ENCODE results near the gene IER3. TPM values are rescaled to one million over a fixed set of nuclear protein-coding genes. Genes with fewer than 3 reads are reported as not detected.

IER3 gene
- total and polyA plus RNA-seq, 2 of the 13 experiments (the other 11 are each of a cell fraction or from before 2014, with no cell fraction given), result 51.1 to 131 TPM

DNA sequence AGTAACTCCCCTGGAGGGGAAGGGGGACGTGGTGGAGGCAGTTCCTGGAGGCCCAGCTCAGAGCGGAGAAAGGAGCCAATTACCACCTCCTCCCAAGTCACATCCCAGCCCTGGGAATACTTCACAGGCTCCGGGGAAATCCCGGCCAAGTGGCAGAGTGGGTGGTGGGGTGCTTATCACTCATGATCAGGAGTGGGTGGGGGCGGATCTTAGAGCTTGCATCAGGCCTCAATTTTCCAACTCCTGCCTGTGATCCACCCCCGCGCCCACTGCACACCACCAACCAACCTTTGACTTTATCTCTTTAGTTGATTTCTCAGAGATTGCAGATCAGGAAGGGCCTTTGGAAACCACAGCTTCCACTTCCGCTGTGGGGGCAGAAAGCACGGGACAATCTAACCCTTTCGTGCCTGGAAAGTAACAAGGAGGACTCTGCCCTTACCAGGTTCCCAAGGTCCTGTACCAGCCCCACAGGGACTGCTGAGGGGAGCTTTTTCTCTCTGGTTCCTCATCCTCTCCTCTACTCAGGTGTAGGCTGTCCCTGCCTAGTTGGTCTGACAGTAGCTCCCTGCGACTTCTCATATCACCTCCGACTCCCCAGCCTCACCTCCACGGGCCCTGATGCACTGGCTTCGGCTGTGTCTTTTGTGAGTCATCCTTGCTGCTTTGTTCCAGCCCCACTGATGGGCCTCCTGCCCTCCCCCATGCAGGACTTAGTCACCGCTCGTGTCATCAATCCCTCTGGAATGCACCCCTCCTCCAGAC is 24.9 kb upstream of the IER3 start (continued):
- TF ChIP-seq, protein P1, sequence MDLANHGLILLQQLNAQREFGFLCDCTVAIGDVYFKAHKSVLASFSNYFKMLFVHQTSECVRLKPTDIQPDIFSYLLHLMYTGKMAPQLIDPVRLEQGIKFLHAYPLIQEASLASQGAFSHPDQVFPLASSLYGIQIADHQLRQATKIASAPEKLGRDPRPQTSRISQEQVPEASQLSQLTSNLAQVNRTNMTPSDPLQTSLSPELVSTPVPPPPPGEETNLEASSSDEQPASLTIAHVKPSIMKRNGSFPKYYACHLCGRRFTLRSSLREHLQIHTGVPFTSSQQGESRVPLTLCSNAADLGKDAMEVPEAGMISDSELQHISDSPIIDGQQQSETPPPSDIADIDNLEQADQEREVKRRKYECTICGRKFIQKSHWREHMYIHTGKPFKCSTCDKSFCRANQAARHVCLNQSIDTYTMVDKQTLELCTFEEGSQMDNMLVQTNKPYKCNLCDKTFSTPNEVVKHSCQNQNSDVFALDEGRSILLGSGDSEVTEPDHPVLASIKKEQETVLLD (CRISPR knock-in tag; IDR thresholded peaks at IDR 0.05; ENCODE audit: low read depth), result no peak; the same call in 1 of the 2 replicates
- 0 out of 2 replicates have a peak, but pooled peaks have one; percentile 2 for TF ChIP-seq ZNF552 (CRISPR knock-in tag; IDR thresholded peaks at IDR 0.05; ENCODE audit: borderline replicate concordance)
- TF ChIP-seq ZNF598 (CRISPR knock-in tag; IDR thresholded peaks at IDR 0.05; ENCODE audit: borderline replicate concordance), result peak; percentile 74; the same call in 1 of the 2 replicates
- TF ChIP-seq SP1 (IDR thresholded peaks at IDR 0.05), result no peak
- peak; percentile 64 for TF ChIP-seq SP1 (CRISPR knock-in tag; IDR thresholded peaks at IDR 0.05)
- TF ChIP-seq, protein P2, sequence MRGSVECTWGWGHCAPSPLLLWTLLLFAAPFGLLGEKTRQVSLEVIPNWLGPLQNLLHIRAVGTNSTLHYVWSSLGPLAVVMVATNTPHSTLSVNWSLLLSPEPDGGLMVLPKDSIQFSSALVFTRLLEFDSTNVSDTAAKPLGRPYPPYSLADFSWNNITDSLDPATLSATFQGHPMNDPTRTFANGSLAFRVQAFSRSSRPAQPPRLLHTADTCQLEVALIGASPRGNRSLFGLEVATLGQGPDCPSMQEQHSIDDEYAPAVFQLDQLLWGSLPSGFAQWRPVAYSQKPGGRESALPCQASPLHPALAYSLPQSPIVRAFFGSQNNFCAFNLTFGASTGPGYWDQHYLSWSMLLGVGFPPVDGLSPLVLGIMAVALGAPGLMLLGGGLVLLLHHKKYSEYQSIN (CRISPR knock-in tag; IDR thresholded peaks at IDR 0.05; ENCODE audit: borderline replicate concordance), result no peak
- peak; percentile 38; the same call in 1 of the 2 replicates for TF ChIP-seq SIX1 (CRISPR knock-in tag; IDR thresholded peaks at IDR 0.05; ENCODE audit: borderline replicate concordance)
- peak; percentile 75 for TF ChIP-seq ZNF331 (CRISPR knock-in tag; IDR thresholded peaks at IDR 0.05)
- TF ChIP-seq ZNF234 (CRISPR knock-in tag; conservative IDR thresholded peaks at IDR 0.05), result no peak
- no peak for TF ChIP-seq ZBTB8A (CRISPR knock-in tag; IDR thresholded peaks at IDR 0.05; ENCODE audit: borderline replicate concordance, low read depth)
- TF ChIP-seq, protein P3, sequence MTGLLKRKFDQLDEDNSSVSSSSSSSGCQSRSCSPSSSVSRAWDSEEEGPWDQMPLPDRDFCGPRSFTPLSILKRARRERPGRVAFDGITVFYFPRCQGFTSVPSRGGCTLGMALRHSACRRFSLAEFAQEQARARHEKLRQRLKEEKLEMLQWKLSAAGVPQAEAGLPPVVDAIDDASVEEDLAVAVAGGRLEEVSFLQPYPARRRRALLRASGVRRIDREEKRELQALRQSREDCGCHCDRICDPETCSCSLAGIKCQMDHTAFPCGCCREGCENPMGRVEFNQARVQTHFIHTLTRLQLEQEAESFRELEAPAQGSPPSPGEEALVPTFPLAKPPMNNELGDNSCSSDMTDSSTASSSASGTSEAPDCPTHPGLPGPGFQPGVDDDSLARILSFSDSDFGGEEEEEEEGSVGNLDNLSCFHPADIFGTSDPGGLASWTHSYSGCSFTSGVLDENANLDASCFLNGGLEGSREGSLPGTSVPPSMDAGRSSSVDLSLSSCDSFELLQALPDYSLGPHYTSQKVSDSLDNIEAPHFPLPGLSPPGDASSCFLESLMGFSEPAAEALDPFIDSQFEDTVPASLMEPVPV (CRISPR knock-in tag; IDR thresholded peaks at IDR 0.05), result peak; percentile 74; the same call in 1 of the 2 replicates
- TF ChIP-seq ZNF652 (CRISPR knock-in tag; IDR thresholded peaks at IDR 0.05; ENCODE audit: borderline replicate concordance, low read depth), result peak; percentile 99
- peak; percentile 39 for TF ChIP-seq CEBPG (CRISPR knock-in tag; IDR thresholded peaks at IDR 0.05)
- TF ChIP-seq, protein P4, sequence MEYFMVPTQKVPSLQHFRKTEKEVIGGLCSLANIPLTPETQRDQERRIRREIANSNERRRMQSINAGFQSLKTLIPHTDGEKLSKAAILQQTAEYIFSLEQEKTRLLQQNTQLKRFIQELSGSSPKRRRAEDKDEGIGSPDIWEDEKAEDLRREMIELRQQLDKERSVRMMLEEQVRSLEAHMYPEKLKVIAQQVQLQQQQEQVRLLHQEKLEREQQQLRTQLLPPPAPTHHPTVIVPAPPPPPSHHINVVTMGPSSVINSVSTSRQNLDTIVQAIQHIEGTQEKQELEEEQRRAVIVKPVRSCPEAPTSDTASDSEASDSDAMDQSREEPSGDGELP (IDR thresholded peaks at IDR 0.05; ENCODE audit: borderline replicate concordance, low read depth), result peak; percentile 53; the same call in 1 of the 2 replicates
- TF ChIP-seq, protein P5, sequence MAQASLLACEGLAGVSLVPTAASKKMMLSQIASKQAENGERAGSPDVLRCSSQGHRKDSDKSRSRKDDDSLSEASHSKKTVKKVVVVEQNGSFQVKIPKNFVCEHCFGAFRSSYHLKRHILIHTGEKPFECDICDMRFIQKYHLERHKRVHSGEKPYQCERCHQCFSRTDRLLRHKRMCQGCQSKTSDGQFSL (CRISPR knock-in tag; IDR thresholded peaks at IDR 0.05), result peak; percentile 93
- TF ChIP-seq ZNF12 (CRISPR knock-in tag; IDR thresholded peaks at IDR 0.05), result peak; percentile 41; the same call in 1 of the 2 replicates
- TF ChIP-seq ZNF501 (CRISPR knock-in tag; IDR thresholded peaks at IDR 0.05), result peak; percentile 47; the same call in 1 of the 2 replicates
